ENCODE results near the gene GJD4. TPM values are rescaled to one million over a fixed set of nuclear protein-coding genes. Genes with fewer than 3 reads are reported as not detected.

GJD4 gene
- total and polyA plus RNA-seq, 8 donors: 0.11 TPM; not detected in 7

GRCh38 chr10:35633006-35633980 is 28.2 kb downstream of the GJD4 start:
- no peak for TF ChIP-seq CTCF (IDR thresholded peaks at IDR 0.05)
- no peaks in the 10 kb centered on the region for H3K9me3 ChIP-seq
- intact Hi-C loops (cut with DNase I): loop anchor here in 1 of 3 donors (10.0 kb wide), 3 partner anchors 872 to 1252 kb away; no protein-coding TSS in a partner anchor
- no peaks in the 10 kb centered on the region for H3K27me3 ChIP-seq
- DNase-seq: no peak
- ATAC-seq: no peak
- H3K27ac ChIP-seq: no peak overlapping the region
- 48 to 52% methylated on average over 12 of the region's 12 CpGs for WGBS, 2 donors
- no peak overlapping the region for H3K4me3 ChIP-seq
- H3K4me1 ChIP-seq: no peaks in the 10 kb centered on the region
- no peak for FAIRE-seq
- H3K36me3 ChIP-seq: no peaks in the 10 kb centered on the region

GRCh38 chr10:35635576-35635975 is 30.4 kb downstream of the GJD4 start:
- Histone ChIP-seq H3K9me3 (no peaks in the 10 kb centered on the region), H3K27me3 (no peaks in the 10 kb centered on the region), H3K4me1 (no peaks in the 10 kb centered on the region), H3K27ac (no peak overlapping the region), H3K36me3 (no peaks in the 10 kb centered on the region), H3K4me3 (no peak overlapping the region)
- TF ChIP-seq CTCF (IDR thresholded peaks at IDR 0.05): peak; percentile 58 to 85 (median 82)
- WGBS, 2 donors: 8 to 11% methylated on average over 6 of the region's 6 CpGs
- ATAC-seq (peak; percentile 72 to 89 (median 86)), DNase-seq (peak in 3 of 6 donors; percentile 20 to 59 (median 28)), FAIRE-seq (no peak)
- intact Hi-C loops (cut with DNase I): loop anchor here in 2 of 3 donors (5.0 to 10.0 kb wide), 4 partner anchors 869 to 1249 kb away; no protein-coding TSS in a partner anchor

- H3K4me3 ChIP-seq: no peak overlapping the region
- no peak for FAIRE-seq
Measured at GRCh38 chr10:35636956-35637355, 31.8 kb downstream of the GJD4 start.

GRCh38 chr10:35637462-35637861 is 32.3 kb downstream of the GJD4 start:
- intact Hi-C loops (cut with DNase I): loop anchor here in 2 of 3 donors (5.0 to 10.0 kb wide), 4 partner anchors 867 to 1247 kb away; no protein-coding TSS in a partner anchor
- no peak for TF ChIP-seq CTCF (IDR thresholded peaks at IDR 0.05)
- no peak for ATAC-seq
- no peak for FAIRE-seq
- no peak for DNase-seq
- H3K4me1 ChIP-seq: no peaks in the 10 kb centered on the region
- H3K9me3 ChIP-seq: no peaks in the 10 kb centered on the region
- no peak overlapping the region for H3K27ac ChIP-seq
- no peak overlapping the region for H3K4me3 ChIP-seq
- 66 to 69% methylated on average over 8 of the region's 8 CpGs for WGBS, 2 donors
- no peaks in the 10 kb centered on the region for H3K36me3 ChIP-seq
- H3K27me3 ChIP-seq: no peaks in the 10 kb centered on the region

More at GRCh38 chr10:35636956-35637355, 31.8 kb downstream of the GJD4 start:
- no peaks in the 10 kb centered on the region for H3K9me3 ChIP-seq
- H3K27me3 ChIP-seq: no peaks in the 10 kb centered on the region
- no peak for DNase-seq
- TF ChIP-seq CTCF (IDR thresholded peaks at IDR 0.05): no peak
- ATAC-seq: no peak
- no peaks in the 10 kb centered on the region for H3K36me3 ChIP-seq
- no peaks in the 10 kb centered on the region for H3K4me1 ChIP-seq
- WGBS, 2 donors: 61 to 66% methylated on average over 7 of the region's 7 CpGs
- H3K27ac ChIP-seq: no peak overlapping the region
- intact Hi-C loops (cut with DNase I): loop anchor here in 2 of 3 donors (5.0 to 10.0 kb wide), 4 partner anchors 868 to 1248 kb away; no protein-coding TSS in a partner anchor

Data from pancreas (tissue), 10 donors.